ENCODE measurements around the gene MTCL3. TPM values are rescaled to one million over a fixed set of nuclear protein-coding genes. Genes with fewer than 3 reads are reported as not detected.
"Not testable (repeated sequence)": the region's sequence is repeated elsewhere in the genome, so short reads cannot be mapped to it uniquely, and the experiment has no call there.

Gene MTCL3

DNA sequence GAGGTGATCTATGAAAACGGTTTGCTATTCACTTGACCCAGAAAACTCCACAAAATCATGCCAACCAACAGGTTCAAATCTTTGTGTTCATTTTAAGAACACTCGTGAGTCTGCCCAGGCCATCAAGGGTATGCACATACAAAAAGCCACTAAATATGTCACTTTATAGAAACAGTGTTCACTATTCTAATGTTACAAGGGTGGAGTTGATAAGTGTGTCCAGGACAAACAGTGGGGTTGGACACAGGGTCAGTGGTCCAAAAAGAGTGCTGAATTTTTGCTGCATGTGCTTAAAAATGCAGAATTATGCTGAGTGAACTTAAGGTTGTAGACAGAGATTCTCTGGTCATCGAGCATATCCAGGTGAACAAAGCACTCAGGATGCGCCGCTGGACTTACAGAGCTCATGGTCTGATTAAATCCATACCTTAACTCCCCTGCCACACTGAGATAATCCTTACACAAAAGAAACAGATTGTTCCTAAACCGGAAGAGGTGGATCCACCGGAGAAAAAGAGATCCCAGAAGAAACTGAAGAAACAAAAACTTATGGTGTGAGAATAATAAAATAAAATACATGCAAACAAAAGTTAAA is 83.4 kb downstream of the MTCL3 start:
- Mint-ChIP-seq H3K4me1 (no peaks in the 10 kb centered on the region), H3K9me3 (no peaks in the 10 kb centered on the region), H3K36me3 (no peaks in the 10 kb centered on the region), H3K27ac (no peak overlapping the region), H3K27me3 (ENCODE audit: low read depth in 2 of 2) (peaks cover 0 to 8% of the 10 kb centered on the region in 2 donors), H3K4me3 (no peak overlapping the region)
- intact Hi-C loops (cut with micrococcal nuclease) = no loop called here
- 73% methylated on average over 5 of the region's 7 CpGs for WGBS (ENCODE audit: insufficient coverage)
- no peaks in the 10 kb centered on the region for H3K9me3 ChIP-seq (ENCODE audit: control insufficient read depth, insufficient read depth, low read length)
- no peak for DNase-seq
- no peak overlapping the region for H3K4me3 ChIP-seq (ENCODE audit: low read length)
- TF ChIP-seq, protein P1, sequence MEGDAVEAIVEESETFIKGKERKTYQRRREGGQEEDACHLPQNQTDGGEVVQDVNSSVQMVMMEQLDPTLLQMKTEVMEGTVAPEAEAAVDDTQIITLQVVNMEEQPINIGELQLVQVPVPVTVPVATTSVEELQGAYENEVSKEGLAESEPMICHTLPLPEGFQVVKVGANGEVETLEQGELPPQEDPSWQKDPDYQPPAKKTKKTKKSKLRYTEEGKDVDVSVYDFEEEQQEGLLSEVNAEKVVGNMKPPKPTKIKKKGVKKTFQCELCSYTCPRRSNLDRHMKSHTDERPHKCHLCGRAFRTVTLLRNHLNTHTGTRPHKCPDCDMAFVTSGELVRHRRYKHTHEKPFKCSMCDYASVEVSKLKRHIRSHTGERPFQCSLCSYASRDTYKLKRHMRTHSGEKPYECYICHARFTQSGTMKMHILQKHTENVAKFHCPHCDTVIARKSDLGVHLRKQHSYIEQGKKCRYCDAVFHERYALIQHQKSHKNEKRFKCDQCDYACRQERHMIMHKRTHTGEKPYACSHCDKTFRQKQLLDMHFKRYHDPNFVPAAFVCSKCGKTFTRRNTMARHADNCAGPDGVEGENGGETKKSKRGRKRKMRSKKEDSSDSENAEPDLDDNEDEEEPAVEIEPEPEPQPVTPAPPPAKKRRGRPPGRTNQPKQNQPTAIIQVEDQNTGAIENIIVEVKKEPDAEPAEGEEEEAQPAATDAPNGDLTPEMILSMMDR (IDR thresholded peaks at IDR 0.05) = no peak
- H3K4me1 ChIP-seq (ENCODE audit: control insufficient read depth, insufficient read depth, low read length) = no peaks in the 10 kb centered on the region
- no peak for ATAC-seq
- no peaks in the 10 kb centered on the region for H3K36me3 ChIP-seq (ENCODE audit: control insufficient read depth, insufficient read depth, low read length)
- H3K27ac ChIP-seq (ENCODE audit: low read length) = no peak overlapping the region
- no peaks in the 10 kb centered on the region for H3K27me3 ChIP-seq (ENCODE audit: control insufficient read depth, insufficient read depth, low read length)

DNA sequence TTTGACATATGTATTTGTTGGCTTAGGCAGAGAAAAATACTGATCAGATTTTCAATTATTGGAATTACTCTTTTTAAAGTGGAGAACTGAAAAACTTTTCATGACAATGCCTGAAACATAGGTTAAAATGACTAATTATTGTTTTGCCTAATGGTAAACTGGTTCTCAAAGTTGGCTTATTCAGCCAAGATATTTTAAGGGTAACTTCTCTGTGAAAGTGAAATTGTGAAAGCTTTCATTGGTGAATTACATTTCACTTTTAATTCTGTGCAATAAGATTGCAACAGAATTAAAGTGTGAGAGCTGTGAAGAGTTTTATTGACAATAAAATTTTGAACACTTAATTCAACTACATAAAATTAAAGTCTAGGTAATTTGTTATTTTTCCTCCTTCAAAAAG is 84.5 kb downstream of the MTCL3 start:
- no peaks in the 10 kb centered on the region for H3K36me3 ChIP-seq (ENCODE audit: control insufficient read depth, insufficient read depth, low read length)
- no peak for DNase-seq
- H3K9me3 ChIP-seq (ENCODE audit: control insufficient read depth, insufficient read depth, low read length) = no peaks in the 10 kb centered on the region
- Mint-ChIP-seq H3K36me3 (no peaks in the 10 kb centered on the region), H3K27ac (no peak overlapping the region), H3K9me3 (no peaks in the 10 kb centered on the region), H3K4me3 (no peak overlapping the region), H3K27me3 (ENCODE audit: low read depth in 2 of 2) (peaks cover 0 to 6% of the 10 kb centered on the region in 2 donors), H3K4me1 (no peaks in the 10 kb centered on the region)
- H3K4me3 ChIP-seq (ENCODE audit: low read length) = no peak overlapping the region
- TF ChIP-seq, protein P1 (IDR thresholded peaks at IDR 0.05) = no peak
- H3K4me1 ChIP-seq (ENCODE audit: control insufficient read depth, insufficient read depth, low read length) = no peaks in the 10 kb centered on the region
- intact Hi-C loops (cut with micrococcal nuclease) = no loop called here
- no peaks in the 10 kb centered on the region for H3K27me3 ChIP-seq (ENCODE audit: control insufficient read depth, insufficient read depth, low read length)
- ATAC-seq = no peak
- H3K27ac ChIP-seq (ENCODE audit: low read length) = no peak overlapping the region

DNA sequence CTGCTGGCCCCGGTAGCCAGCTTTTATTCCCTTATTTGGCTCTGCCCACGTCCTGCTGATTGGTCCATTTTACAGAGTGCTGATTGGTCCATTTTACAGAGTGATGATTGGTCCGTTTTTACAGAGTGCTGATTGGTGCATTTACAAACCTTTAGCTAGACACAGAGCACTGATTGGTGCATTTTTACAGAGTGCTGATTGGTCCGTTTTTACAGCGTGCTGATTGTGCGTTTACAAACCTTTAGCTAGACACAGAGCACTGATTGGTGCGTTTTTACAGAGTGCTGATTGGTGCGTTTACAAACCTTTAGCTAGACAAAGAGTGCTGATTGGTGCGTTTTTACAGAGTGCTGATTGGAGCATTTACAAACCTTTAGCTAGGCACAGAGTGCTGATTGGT is 90.6 kb downstream of the MTCL3 start:
- H3K4me1 ChIP-seq (ENCODE audit: control insufficient read depth, insufficient read depth, low read length); H3K4me3 ChIP-seq (ENCODE audit: low read length); H3K27ac Mint-ChIP-seq; H3K27me3 ChIP-seq (ENCODE audit: control insufficient read depth, insufficient read depth, low read length); H3K4me3 Mint-ChIP-seq; DNase-seq; ATAC-seq; intact Hi-C loops (cut with micrococcal nuclease); H3K9me3 ChIP-seq (ENCODE audit: control insufficient read depth, insufficient read depth, low read length); H3K4me1 Mint-ChIP-seq; H3K36me3 ChIP-seq (ENCODE audit: control insufficient read depth, insufficient read depth, low read length); H3K27ac ChIP-seq (ENCODE audit: low read length); H3K36me3 Mint-ChIP-seq; H3K27me3 Mint-ChIP-seq (ENCODE audit: low read depth in 2 of 2); H3K9me3 Mint-ChIP-seq: not testable (repeated sequence)
- WGBS (ENCODE audit: insufficient coverage) = 81% methylated on average over 9 of the region's 9 CpGs

DNA sequence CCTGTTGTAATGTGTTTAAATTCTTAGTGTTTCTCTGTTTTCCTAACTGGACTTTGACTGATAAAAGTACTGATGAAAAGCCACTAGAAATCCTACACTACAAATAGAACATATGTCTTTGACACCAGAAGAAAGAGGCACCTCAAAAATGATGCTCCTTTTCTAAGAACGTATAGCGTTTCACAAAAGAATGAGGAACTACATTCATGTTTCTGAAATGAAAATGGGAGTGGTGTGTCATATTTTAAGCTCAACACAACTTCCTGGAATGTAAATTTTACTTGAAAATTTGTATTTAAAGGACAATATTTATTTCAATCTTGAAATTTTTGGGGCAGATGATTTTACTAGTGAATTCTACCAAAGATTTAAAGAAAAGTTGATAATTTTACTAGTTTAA is 95.2 kb downstream of the MTCL3 start:
- H3K4me3 ChIP-seq (ENCODE audit: low read length) = no peak overlapping the region
- intact Hi-C loops (cut with micrococcal nuclease) = no loop called here
- no peak overlapping the region for H3K4me3 Mint-ChIP-seq
- no peak overlapping the region for H3K27ac ChIP-seq (ENCODE audit: low read length)
- no peaks in the 10 kb centered on the region for H3K27me3 ChIP-seq (ENCODE audit: control insufficient read depth, insufficient read depth, low read length)
- no peaks in the 10 kb centered on the region for H3K9me3 Mint-ChIP-seq
- no peak overlapping the region for H3K27ac Mint-ChIP-seq
- no peaks in the 10 kb centered on the region for H3K4me1 ChIP-seq (ENCODE audit: control insufficient read depth, insufficient read depth, low read length)
- WGBS (ENCODE audit: insufficient coverage) = 8% methylated on average over 2 of the region's 2 CpGs
- ATAC-seq = no peak
- DNase-seq = no peak
- H3K4me1 Mint-ChIP-seq = peaks cover 6 to 7% of the 10 kb centered on the region in 2 donors
- TF ChIP-seq, protein P1 (IDR thresholded peaks at IDR 0.05) = no peak
- no peaks in the 10 kb centered on the region for H3K9me3 ChIP-seq (ENCODE audit: control insufficient read depth, insufficient read depth, low read length)
- no peaks in the 10 kb centered on the region for H3K36me3 Mint-ChIP-seq
- H3K27me3 Mint-ChIP-seq (ENCODE audit: low read depth in 2 of 2) = peaks cover 0 to 3% of the 10 kb centered on the region in 2 donors
- H3K36me3 ChIP-seq (ENCODE audit: control insufficient read depth, insufficient read depth, low read length) = no peaks in the 10 kb centered on the region

Other genes starting within 250 kb of the MTCL3 start
- 10 to 100 TPM; 18.7 to 35.1 (median 21.4) TPM for gene ECHDC1, start 175.7 kb downstream of the MTCL3 start, total RNA-seq
- under 1 TPM in 1 of 3 donors, not detected in 2; 0.58 TPM for gene KIAA0408, start 59.9 kb downstream of the MTCL3 start, total RNA-seq
- gene C6orf58, start 57.8 kb upstream of the MTCL3 start, total RNA-seq = not detected